ENCODE data around the gene FAM151B.
"Not testable (repeated sequence)": the region's sequence is repeated elsewhere in the genome, so short reads cannot be mapped to it uniquely, and the experiment has no call there.

FAM151B gene

DNA sequence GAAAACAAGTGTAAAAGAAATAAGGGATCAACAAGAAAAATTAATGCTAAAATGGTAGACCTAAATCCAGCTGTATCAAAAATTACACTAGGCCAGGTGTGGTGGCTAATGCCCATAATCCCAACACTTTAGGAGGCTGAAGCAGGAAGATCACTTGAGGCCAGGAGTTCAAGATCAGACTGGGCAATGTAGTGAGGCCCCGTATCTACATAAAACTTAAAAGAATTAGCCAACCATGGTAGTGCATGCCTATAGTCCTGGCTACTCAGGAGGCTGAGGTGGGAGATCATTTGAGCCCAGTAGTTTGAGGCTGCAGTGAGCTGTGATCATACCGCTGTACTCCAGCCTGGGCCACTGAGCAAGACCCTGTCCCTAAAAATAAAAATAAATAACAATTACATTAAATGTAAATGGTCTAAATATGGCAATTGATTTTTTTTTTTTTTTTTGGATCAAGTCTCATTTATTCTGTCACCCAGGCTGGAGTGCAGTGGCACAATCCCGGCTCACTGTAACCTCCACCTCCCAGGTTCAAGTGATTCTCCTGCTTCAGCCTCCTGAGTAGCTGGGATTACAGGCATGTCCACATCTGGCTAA, 4.2 kb upstream of the FAM151B start:
- H3K27ac Mint-ChIP-seq: no peak overlapping the region
- no peak for DNase-seq
- no peak overlapping the region for H3K4me3 Mint-ChIP-seq
- peaks cover 12% of the 10 kb centered on the region for H3K9me3 Mint-ChIP-seq
- H3K4me1 Mint-ChIP-seq (ENCODE audit: low read depth): peaks cover 20% of the 10 kb centered on the region
- peaks cover 17% of the 10 kb centered on the region for H3K27me3 Mint-ChIP-seq
- H3K36me3 Mint-ChIP-seq (ENCODE audit: low read depth): peaks cover 20% of the 10 kb centered on the region

DNA sequence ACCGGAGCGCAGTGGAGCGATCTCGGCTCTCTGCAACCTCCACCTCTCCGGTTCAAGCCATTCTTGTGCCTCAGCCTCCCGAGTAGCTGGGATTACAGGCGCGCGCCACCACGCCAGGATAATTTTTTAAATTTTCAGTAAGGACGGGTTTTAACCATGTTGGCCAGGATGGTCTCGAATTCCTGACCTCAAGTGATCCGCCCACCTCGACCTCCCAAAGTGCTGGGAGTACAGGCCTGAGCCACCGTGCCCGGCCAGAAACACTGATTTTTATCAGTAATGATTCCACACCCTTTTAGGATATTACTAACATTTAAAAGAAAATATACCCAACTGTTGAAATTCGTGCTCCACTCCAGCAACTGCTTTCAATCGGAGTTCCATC, 464 bp upstream of the FAM151B start:
- DNase-seq: no peak
- Mint-ChIP-seq H3K9me3 (peaks cover 4% of the 10 kb centered on the region), H3K4me3 (peak overlapping the region; percentile 78), H3K4me1 (ENCODE audit: low read depth) (peaks cover 20% of the 10 kb centered on the region), H3K27me3 (peaks cover 25% of the 10 kb centered on the region), H3K27ac (no peak overlapping the region), H3K36me3 (ENCODE audit: low read depth) (peaks cover 6% of the 10 kb centered on the region)

DNA sequence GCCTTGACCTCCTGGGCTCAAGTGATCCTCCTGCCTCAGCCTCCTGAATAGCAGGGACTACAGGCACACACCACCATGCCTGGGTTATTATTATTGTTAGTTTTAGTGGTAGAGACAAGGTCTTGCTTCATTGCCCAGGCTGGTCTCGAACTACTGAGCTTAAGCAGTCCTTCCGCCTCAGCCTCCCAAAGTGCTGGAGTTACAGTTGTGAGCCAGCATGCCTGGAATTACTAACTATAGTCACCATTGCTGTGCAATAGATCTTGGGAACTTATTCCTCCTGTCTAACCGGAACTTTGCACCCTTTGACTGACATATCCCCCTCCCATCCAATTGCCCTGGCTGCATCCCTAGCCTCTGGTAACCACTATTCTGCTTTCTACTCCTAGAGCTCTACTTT, 3.4 kb downstream of the FAM151B start:
- H3K36me3 Mint-ChIP-seq (ENCODE audit: low read depth): no peaks in the 10 kb centered on the region
- no peak for DNase-seq
- H3K9me3 Mint-ChIP-seq: no peaks in the 10 kb centered on the region
- H3K4me1 Mint-ChIP-seq (ENCODE audit: low read depth): peaks cover 20% of the 10 kb centered on the region
- H3K4me3 Mint-ChIP-seq: no peak overlapping the region
- H3K27ac Mint-ChIP-seq: no peak overlapping the region
- H3K27me3 Mint-ChIP-seq: peaks cover 23% of the 10 kb centered on the region

DNA sequence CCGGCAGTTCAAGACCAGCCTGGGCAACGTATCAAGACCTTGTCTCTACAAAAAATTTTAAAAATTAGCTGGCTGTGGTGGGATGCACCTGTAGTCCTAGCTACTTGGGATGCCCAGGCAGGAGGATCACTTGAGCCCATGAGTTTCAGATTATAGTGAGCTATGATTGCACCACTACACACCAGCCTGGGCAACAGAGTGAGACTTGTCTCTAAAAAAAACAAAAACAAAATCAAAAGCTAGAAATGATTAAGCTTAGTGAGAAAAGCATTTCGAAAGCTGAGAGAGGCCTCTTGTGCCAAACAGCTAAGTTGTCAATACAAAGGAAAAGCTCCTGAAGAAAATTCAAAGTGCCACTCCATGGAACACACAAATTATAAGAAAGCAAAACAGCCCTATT, 4.8 kb downstream of the FAM151B start:
- H3K9me3 Mint-ChIP-seq: no peaks in the 10 kb centered on the region
- no peak overlapping the region for H3K4me3 Mint-ChIP-seq
- no peak overlapping the region for H3K27ac Mint-ChIP-seq
- peaks cover 7% of the 10 kb centered on the region for H3K4me1 Mint-ChIP-seq (ENCODE audit: low read depth)
- peaks cover 16% of the 10 kb centered on the region for H3K27me3 Mint-ChIP-seq
- H3K36me3 Mint-ChIP-seq (ENCODE audit: low read depth): no peaks in the 10 kb centered on the region
- no peak for DNase-seq

DNA sequence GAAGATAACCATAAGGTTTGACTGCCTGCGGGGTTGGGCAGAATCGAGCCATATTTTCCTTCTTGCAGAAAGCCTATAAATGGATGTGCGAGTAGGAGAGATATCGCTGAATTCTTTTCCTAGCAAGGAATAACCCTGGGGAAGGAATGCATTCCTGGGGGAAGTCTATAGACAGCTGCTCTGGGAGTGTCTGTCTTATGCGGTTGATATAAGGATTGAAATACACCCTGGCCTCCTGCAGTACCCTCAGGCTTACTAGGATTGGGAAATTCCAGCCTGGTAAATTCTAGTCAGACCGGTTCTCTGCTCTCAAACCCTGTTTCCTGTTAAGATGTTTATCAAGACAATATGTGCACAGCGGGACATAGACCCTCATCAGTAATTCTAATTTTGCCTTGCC, 5.5 kb downstream of the FAM151B start:
- not testable (repeated sequence) for DNase-seq; H3K4me1 Mint-ChIP-seq (ENCODE audit: low read depth); H3K9me3 Mint-ChIP-seq; H3K36me3 Mint-ChIP-seq (ENCODE audit: low read depth); H3K27ac Mint-ChIP-seq; H3K4me3 Mint-ChIP-seq
- peaks cover 13% of the 10 kb centered on the region for H3K27me3 Mint-ChIP-seq

DNA sequence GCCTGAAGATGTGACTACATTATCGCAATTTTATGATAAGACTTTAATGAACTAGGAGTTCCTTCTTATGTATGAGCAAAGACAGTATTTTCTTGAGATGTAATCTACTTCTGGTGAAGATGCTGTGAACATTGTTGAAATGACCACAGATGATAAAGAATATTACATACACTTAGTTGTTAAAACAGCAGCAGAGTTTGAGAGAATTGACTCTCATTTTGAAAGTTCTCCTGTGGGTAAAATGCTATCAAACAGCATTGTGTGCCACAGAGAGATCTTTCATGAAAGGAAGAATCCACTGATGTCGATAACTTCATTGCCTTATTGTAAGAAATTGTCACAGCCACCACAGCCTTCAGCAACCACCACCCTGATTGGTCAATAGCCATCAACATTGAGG, 8.0 kb downstream of the FAM151B start:
- no peaks in the 10 kb centered on the region for H3K36me3 Mint-ChIP-seq (ENCODE audit: low read depth)
- no peak for DNase-seq
- H3K9me3 Mint-ChIP-seq: no peaks in the 10 kb centered on the region
- peaks cover 2% of the 10 kb centered on the region for H3K27me3 Mint-ChIP-seq
- no peaks in the 10 kb centered on the region for H3K4me1 Mint-ChIP-seq (ENCODE audit: low read depth)
- H3K27ac Mint-ChIP-seq: no peak overlapping the region
- H3K4me3 Mint-ChIP-seq: no peak overlapping the region

DNA sequence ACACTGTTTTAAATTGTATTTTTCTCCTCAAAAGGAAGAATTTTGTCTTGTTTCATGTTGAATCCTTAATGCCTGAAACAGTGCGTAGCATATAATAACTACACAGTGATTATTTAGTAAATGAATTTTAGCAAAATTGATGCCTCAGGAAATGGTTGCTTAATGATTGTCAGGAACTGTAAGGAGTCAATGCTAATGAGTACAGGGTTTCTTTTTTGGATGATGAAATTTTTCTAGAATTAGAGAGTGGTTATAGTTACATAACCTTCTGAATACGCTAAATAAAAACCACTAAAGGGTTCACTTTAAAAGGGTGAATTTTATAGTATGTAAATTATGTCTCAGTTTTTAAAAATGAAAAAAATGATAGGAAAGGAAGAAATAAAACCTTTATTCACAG, 14.9 kb downstream of the FAM151B start:
- H3K27me3 Mint-ChIP-seq: no peaks in the 10 kb centered on the region
- H3K27ac Mint-ChIP-seq: no peak overlapping the region
- DNase-seq: no peak
- H3K4me3 Mint-ChIP-seq: no peak overlapping the region
- no peaks in the 10 kb centered on the region for H3K9me3 Mint-ChIP-seq
- H3K36me3 Mint-ChIP-seq (ENCODE audit: low read depth): no peaks in the 10 kb centered on the region
- no peaks in the 10 kb centered on the region for H3K4me1 Mint-ChIP-seq (ENCODE audit: low read depth)

DNA sequence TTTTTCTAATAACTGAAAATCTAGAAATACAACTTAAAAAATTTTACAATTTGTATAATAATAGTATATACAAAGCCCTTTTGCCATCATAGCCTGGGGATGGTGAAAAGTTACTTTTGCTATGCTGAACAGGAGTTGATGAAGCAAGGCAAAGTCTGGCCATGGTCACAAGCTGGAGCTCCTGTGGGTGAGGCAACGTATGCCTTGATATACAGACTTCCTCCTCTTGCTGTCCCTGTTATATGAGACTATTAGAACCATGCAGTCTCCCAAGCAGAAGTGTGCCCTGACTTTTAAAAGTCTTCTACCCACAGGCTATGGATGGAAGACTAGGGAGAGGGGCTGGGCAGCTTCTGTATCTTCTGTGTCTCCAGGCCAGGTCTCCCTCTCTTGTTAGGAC, 15.7 kb downstream of the FAM151B start:
- H3K27me3 Mint-ChIP-seq: no peaks in the 10 kb centered on the region
- no peak overlapping the region for H3K27ac Mint-ChIP-seq
- no peaks in the 10 kb centered on the region for H3K36me3 Mint-ChIP-seq (ENCODE audit: low read depth)
- H3K4me1 Mint-ChIP-seq (ENCODE audit: low read depth): no peaks in the 10 kb centered on the region
- H3K9me3 Mint-ChIP-seq: no peaks in the 10 kb centered on the region
- no peak overlapping the region for H3K4me3 Mint-ChIP-seq
- no peak for DNase-seq

DNA sequence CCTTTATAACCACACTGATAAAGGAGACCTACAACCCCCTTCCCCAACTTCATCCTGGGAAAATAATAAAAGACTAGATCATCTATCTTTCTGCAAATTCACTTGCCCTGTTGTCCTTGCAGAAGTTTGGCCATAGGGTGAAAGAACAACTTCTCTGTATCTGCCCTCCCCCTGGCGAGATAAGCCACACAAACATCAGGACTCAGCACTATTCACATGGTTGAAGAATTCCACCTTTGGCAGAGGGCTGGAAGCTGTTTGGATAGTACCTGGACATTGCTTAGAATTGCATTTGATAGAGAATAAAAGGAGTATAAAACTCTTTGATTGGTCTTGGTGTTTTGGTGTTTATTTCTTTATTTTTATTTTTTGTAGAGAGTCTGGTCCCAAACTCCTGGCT, 16.9 kb downstream of the FAM151B start:
- Mint-ChIP-seq H3K9me3 (no peaks in the 10 kb centered on the region), H3K27me3 (no peaks in the 10 kb centered on the region)
- DNase-seq: no peak

DNA sequence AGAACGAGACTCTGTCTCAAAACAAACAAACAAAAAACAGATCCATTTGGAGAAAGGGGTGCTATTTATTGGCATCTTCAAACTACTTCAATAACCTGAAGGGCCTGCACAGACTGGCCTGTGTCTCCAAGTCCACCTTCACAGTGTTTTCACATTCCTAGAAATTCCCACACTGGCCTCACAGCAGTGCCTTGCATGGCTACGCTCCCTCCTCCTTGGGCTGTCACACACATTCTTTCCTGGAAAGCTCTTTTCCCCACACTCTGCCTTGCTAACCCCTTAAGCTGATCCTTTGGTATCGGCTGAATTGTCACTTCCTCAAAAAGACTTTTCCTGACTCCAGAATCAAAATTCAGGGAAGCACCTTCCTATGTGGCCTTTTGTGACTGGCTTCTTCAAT, 19.8 kb downstream of the FAM151B start:
- Mint-ChIP-seq H3K4me3 (no peak overlapping the region), H3K9me3 (no peaks in the 10 kb centered on the region), H3K27ac (no peak overlapping the region), H3K27me3 (no peaks in the 10 kb centered on the region), H3K36me3 (ENCODE audit: low read depth) (no peaks in the 10 kb centered on the region), H3K4me1 (ENCODE audit: low read depth) (no peaks in the 10 kb centered on the region)
- no peak for DNase-seq

More for the DNA sequence above, 16.9 kb downstream of the FAM151B start:
- Mint-ChIP-seq H3K27ac (no peak overlapping the region), H3K4me3 (no peak overlapping the region), H3K36me3 (ENCODE audit: low read depth) (no peaks in the 10 kb centered on the region), H3K4me1 (ENCODE audit: low read depth) (no peaks in the 10 kb centered on the region)

DNA sequence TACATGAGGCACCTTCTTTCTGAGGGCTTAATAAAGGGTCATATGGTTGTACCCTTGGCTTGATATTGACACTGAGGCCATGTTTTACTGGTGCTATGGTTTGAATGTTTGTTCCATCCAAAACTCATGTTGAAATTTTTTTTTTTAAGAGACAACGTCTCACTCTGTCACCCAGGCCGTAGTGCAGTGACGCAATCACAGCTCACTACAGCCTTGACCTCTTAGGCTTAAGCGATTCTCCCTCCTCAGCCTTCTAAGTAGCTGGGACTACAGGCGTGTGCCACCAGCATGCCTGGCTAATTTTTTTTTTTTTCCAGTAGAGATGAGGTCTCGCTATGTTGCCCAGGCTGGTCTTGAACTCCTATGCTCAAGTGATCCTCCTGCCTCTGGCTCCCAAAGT, 20.9 kb downstream of the FAM151B start:
- DNase-seq: no peak
- Mint-ChIP-seq H3K27me3 (no peaks in the 10 kb centered on the region), H3K27ac (no peak overlapping the region), H3K4me3 (no peak overlapping the region), H3K9me3 (no peaks in the 10 kb centered on the region), H3K4me1 (ENCODE audit: low read depth) (no peaks in the 10 kb centered on the region), H3K36me3 (ENCODE audit: low read depth) (no peaks in the 10 kb centered on the region)

DNA sequence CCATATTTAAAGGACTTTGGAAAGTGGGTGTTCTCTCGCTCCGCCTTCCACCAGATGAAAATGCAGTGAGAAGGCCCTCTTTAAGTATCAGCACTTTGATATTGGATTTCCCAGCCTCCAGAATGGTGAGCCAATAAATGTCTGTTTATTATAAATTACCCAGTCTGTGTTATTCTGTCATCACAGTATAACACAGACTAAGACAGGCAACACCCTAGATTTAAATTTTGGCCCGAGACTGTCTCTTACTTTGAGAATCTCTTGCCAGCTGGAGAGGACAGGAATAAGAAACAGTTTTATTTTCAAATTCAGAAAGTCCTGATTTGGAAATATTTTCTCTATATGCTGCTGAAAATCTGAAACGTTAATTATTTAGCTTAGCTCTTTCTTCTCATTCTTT, 21.5 kb downstream of the FAM151B start:
- Mint-ChIP-seq H3K9me3 (no peaks in the 10 kb centered on the region), H3K27me3 (no peaks in the 10 kb centered on the region), H3K4me3 (no peak overlapping the region), H3K36me3 (ENCODE audit: low read depth) (no peaks in the 10 kb centered on the region), H3K27ac (no peak overlapping the region), H3K4me1 (ENCODE audit: low read depth) (no peaks in the 10 kb centered on the region)
- no peak for DNase-seq

DNA sequence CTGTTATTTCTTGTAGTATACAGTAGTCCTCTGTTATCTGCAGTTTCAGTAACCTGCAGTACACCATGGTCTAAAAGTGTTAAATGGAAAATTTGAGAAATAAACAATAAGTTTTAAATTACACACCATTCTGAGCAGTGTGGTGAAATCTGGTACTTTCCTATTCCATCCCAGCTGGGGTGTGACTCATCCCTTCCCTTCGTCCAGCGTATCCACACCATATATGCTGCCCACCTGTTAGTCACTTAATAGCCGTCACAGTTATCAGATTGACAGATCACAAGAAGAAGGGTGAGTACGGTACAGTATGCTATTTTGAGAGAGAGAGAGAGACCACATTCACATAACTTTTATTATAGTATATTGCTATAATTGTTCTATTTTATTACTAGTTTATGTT, 28.9 kb downstream of the FAM151B start:
- no peak for DNase-seq
- H3K36me3 Mint-ChIP-seq (ENCODE audit: low read depth): no peaks in the 10 kb centered on the region
- H3K27me3 Mint-ChIP-seq: no peaks in the 10 kb centered on the region
- H3K9me3 Mint-ChIP-seq: no peaks in the 10 kb centered on the region
- no peak overlapping the region for H3K4me3 Mint-ChIP-seq
- H3K27ac Mint-ChIP-seq: no peak overlapping the region
- H3K4me1 Mint-ChIP-seq (ENCODE audit: low read depth): peaks cover 4% of the 10 kb centered on the region

DNA sequence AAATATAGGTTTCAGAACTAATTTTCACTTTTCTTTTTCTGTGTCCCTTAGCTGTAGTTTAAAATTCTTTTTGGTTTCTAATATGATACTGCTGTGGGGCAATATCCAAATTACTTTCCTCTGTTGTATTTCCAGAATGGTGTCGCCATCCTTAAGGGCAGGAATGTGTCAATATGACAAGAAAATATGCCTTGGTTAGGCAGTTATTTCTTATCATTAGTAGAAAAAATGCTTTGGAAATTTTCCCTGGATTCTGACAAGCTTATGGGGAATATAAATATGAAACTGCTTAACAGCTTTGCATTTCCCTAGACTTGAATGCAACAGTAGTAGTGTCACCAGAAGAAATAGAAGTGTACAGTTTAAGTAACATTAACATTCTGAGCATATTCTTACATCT, 52.8 kb downstream of the FAM151B start:
- no peaks in the 10 kb centered on the region for H3K36me3 Mint-ChIP-seq (ENCODE audit: low read depth)
- peaks cover 4% of the 10 kb centered on the region for H3K27me3 Mint-ChIP-seq
- H3K9me3 Mint-ChIP-seq: no peaks in the 10 kb centered on the region
- no peak overlapping the region for H3K27ac Mint-ChIP-seq
- H3K4me3 Mint-ChIP-seq: no peak overlapping the region
- peaks cover 12% of the 10 kb centered on the region for H3K4me1 Mint-ChIP-seq (ENCODE audit: low read depth)
- DNase-seq: no peak

DNA sequence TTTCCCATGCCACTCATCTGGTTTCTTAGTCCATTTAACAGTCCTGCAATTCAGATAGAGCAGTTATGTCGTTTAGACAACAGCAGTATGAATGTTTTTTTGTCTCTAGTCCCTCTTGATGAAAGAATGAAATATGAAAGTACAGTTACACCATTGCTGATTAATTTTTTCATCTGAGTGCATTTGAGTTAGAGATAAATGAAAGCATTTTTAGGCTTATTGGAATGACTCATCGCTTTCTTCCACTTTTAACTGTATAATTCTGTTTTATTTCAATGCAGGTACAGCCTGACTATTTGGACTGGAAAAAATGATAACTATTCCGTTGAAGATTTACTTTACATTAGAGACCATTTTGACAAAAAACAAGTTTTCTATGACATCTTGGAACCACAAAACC, 53.5 kb downstream of the FAM151B start:
- peak overlapping the region; percentile 47 for H3K27ac Mint-ChIP-seq
- DNase-seq: no peak
- no peak overlapping the region for H3K4me3 Mint-ChIP-seq
- H3K4me1 Mint-ChIP-seq (ENCODE audit: low read depth): peaks cover 12% of the 10 kb centered on the region
- H3K9me3 Mint-ChIP-seq: no peaks in the 10 kb centered on the region
- H3K27me3 Mint-ChIP-seq: peaks cover 4% of the 10 kb centered on the region
- no peaks in the 10 kb centered on the region for H3K36me3 Mint-ChIP-seq (ENCODE audit: low read depth)

DNA sequence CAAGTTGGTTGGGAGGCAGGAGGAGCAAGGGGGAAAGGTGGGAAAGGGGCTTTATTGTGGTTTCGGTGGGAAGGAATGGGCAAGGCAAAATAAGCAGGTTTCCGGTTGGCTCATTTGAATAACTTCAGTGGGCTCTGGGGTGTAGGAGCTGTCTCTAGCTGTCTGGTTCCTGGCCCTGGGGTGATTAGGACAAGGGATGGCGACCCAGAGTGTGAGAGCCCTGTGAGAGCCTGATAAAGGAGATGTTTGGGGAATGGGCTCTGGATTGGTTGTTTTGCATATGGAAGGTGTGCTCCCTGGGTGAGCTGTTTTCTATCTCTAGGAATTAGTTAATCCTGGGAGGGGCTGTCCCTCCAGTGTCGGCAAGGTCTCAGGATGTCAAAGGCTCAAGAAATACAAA, 66.7 kb downstream of the FAM151B start:
- H3K4me3 Mint-ChIP-seq: no peak overlapping the region
- DNase-seq: no peak
- H3K4me1 Mint-ChIP-seq (ENCODE audit: low read depth): no peaks in the 10 kb centered on the region
- peaks cover 50% of the 10 kb centered on the region for H3K27me3 Mint-ChIP-seq
- H3K9me3 Mint-ChIP-seq: no peaks in the 10 kb centered on the region
- no peak overlapping the region for H3K27ac Mint-ChIP-seq
- no peaks in the 10 kb centered on the region for H3K36me3 Mint-ChIP-seq (ENCODE audit: low read depth)
